Trophoblast cell (in vitro differentiated cells and primary cell): ENCODE measurements around the gene ERG.

Experiments
- DNase-seq, 2 donors: peaks; one replicate each; pipeline ENCODE4 v3.0.0-alpha.2; 2016
- H2AFZ ChIP-seq: 2 replicates; pipeline ENCODE4 v1.6.1; 2013; ENCODE audit warnings: low read length, moderate library complexity, mild to moderate bottlenecking; ENCODE audit not compliant: insufficient read depth, poor library complexity
- H2AK5ac ChIP-seq: 2 replicates; pipeline ENCODE4 v1.6.1; 2013; ENCODE audit warnings: mild to moderate bottlenecking, low read length
- H2BK120ac ChIP-seq: 2 replicates; pipeline ENCODE4 v1.6.1; 2013; ENCODE audit warnings: low read length, mild to moderate bottlenecking, moderate library complexity; ENCODE audit not compliant: insufficient read depth, poor library complexity
- H2BK12ac ChIP-seq: 2 replicates; pipeline ENCODE4 v1.6.1; 2013; ENCODE audit warnings: mild to moderate bottlenecking, low read length, moderate library complexity
- H2BK5ac ChIP-seq: 2 replicates; pipeline ENCODE4 v1.6.1; 2013; ENCODE audit warnings: low read length, low read depth, moderate library complexity, mild to moderate bottlenecking; ENCODE audit not compliant: poor library complexity
- H3K14ac ChIP-seq: 2 replicates; pipeline ENCODE4 v1.6.1; 2013; ENCODE audit warnings: mild to moderate bottlenecking, low read length
- H3K18ac ChIP-seq: 2 replicates; pipeline ENCODE4 v1.6.1; 2013; ENCODE audit warnings: mild to moderate bottlenecking, low read length
- H3K23ac ChIP-seq: 2 replicates; pipeline ENCODE4 v1.6.1; 2013; ENCODE audit warnings: low read length
- H3K27ac ChIP-seq: 2 replicates; pipeline ENCODE4 v1.5.1; 2013; ENCODE audit warnings: low read depth, mild to moderate bottlenecking, inconsistent platforms, low read length, moderate library complexity
- H3K27me3 ChIP-seq: 2 replicates; pipeline ENCODE4 v1.6.1; 2013; ENCODE audit warnings: inconsistent platforms, mild to moderate bottlenecking, low read length, moderate library complexity; ENCODE audit not compliant: insufficient read depth
- H3K36me3 ChIP-seq, 2 experiments: 1 replicate in 1 of 2; 2 replicates in 1 of 2; pipeline ENCODE4 v1.6.1; 2013; ENCODE audit warnings: low read length in 2 of 2, mild to moderate bottlenecking in 2 of 2, moderate library complexity in 1 of 2; ENCODE audit not compliant: insufficient read depth in 2 of 2, control insufficient read depth in 1 of 2
- H3K4ac ChIP-seq: 2 replicates; pipeline ENCODE4 v1.6.1; 2013; ENCODE audit warnings: low read depth, mild to moderate bottlenecking, low read length, moderate library complexity
- H3K4me1 ChIP-seq, 2 experiments: 1 replicate in 1 of 2; 2 replicates in 1 of 2; pipeline ENCODE4 v1.6.1; 2013; ENCODE audit warnings: low read length in 2 of 2, mild to moderate bottlenecking in 2 of 2, moderate library complexity in 1 of 2; ENCODE audit not compliant: insufficient read depth in 2 of 2, control insufficient read depth in 1 of 2
- H3K4me2 ChIP-seq: 2 replicates; pipeline ENCODE4 v1.6.1; 2013; ENCODE audit warnings: inconsistent platforms, mild to moderate bottlenecking, low read length, moderate library complexity
- H3K4me3 ChIP-seq: 2 replicates; pipeline ENCODE4 v1.5.1; 2013; ENCODE audit warnings: mild to moderate bottlenecking, low read depth, low read length, inconsistent platforms
- H3K79me1 ChIP-seq: one replicate; pipeline ENCODE4 v1.6.1; 2013; ENCODE audit warnings: low read length
- H3K79me2 ChIP-seq: 2 replicates; pipeline ENCODE4 v1.6.1; 2013; ENCODE audit warnings: low read length, mild to moderate bottlenecking; ENCODE audit not compliant: control insufficient read depth, insufficient read depth, poor library complexity
- H3K9ac ChIP-seq: 2 replicates; pipeline ENCODE4 v1.6.1; 2013; ENCODE audit warnings: mild to moderate bottlenecking, low read length
- H3K9me3 ChIP-seq: 2 replicates; pipeline ENCODE4 v1.6.1; 2013; ENCODE audit warnings: low read depth, mild to moderate bottlenecking, control low read depth, inconsistent platforms, low read length; ENCODE audit not compliant: insufficient read depth
- H4K12ac ChIP-seq: 2 replicates; pipeline ENCODE4 v1.6.1; 2013; ENCODE audit warnings: low read depth, mild to moderate bottlenecking, low read length, moderate library complexity
- H4K8ac ChIP-seq: 2 replicates; pipeline ENCODE4 v1.6.1; 2013; ENCODE audit warnings: low read depth, mild to moderate bottlenecking, low read length, moderate library complexity
- H4K91ac ChIP-seq: one replicate; pipeline ENCODE4 v1.6.1; 2013; ENCODE audit warnings: low read depth, mild to moderate bottlenecking, low read length, moderate library complexity
- WGBS: extraction: QIAGEN DNeasy Blood & Tissue Kit; methylation state at CpG from one replicate; pipeline ENCODE4 v1.1.7; 2013; ENCODE audit warnings: missing lambda C conversion rate; ENCODE audit not compliant: insufficient read length, insufficient coverage; ENCODE audit errors: extremely low coverage; 5-methylcytosine and 5-hydroxymethylcytosine counted together

ERG gene

DNA sequence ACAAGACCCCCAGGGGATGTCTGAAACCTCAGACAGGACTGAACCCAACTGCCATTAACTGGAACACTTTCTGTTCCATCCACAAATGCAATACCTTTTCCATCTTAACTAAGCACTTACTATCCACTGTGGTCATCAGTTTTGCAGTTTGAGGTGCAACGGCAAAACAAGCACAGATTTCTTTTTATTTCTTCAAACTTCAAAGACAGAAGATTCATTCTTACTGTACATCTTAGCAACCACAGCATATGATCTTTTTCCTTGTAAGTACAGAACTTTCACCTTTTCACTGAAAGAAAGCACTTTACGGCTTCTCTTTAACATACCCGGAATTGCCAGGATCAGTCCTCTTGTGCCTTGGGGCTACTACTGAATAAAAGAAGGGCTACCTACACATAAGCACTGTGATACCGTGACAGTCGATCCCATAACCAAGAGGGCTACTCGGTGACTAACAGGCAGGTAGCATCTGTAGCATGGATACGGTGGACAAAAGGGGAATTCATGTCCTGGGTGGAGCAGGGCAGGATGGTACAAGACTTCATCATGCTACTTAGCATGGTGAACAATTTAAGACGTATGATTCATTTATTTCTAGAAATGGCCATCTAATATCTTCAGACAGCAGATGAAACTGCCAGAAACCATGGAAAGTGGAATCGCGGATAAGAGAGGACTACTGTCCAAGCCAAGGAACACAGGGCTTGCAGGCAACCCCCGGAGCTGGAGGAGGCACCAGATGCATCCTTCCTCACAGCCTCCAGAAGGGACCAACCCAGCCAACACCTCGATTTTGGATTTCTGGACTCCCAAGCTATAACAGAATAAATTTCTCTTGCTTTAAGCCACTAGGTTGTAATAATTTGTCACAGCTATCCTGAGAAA lies 18.4 kb downstream of the ERG start:
- no peak overlapping the region for H3K4me2 ChIP-seq
- no peak overlapping the region for H2BK120ac ChIP-seq
- H2BK5ac ChIP-seq = no peak overlapping the region
- no peaks in the 10 kb centered on the region for H3K36me3 ChIP-seq
- H4K12ac ChIP-seq = no peak overlapping the region
- no peak overlapping the region for H3K9ac ChIP-seq
- no CpG with 5 or more reads among the region's 12 CpGs for WGBS
- no peak overlapping the region for H2AFZ ChIP-seq
- H3K4me1 ChIP-seq = no peaks in the 10 kb centered on the region
- H3K4ac ChIP-seq = no peak overlapping the region
- H3K27ac ChIP-seq = no peak overlapping the region
- H2BK12ac ChIP-seq = no peak overlapping the region
- H3K23ac ChIP-seq = no peak overlapping the region
- no peak overlapping the region for H3K14ac ChIP-seq
- H4K8ac ChIP-seq = no peak overlapping the region
- no peak overlapping the region for H2AK5ac ChIP-seq
- no peak overlapping the region for H4K91ac ChIP-seq
- no peak overlapping the region for H3K4me3 ChIP-seq
- no peaks in the 10 kb centered on the region for H3K9me3 ChIP-seq
- no peaks in the 10 kb centered on the region for H3K79me2 ChIP-seq
- no peak for DNase-seq
- no peaks in the 10 kb centered on the region for H3K79me1 ChIP-seq
- H3K18ac ChIP-seq = no peak overlapping the region
- H3K27me3 ChIP-seq = no peaks in the 10 kb centered on the region

DNA sequence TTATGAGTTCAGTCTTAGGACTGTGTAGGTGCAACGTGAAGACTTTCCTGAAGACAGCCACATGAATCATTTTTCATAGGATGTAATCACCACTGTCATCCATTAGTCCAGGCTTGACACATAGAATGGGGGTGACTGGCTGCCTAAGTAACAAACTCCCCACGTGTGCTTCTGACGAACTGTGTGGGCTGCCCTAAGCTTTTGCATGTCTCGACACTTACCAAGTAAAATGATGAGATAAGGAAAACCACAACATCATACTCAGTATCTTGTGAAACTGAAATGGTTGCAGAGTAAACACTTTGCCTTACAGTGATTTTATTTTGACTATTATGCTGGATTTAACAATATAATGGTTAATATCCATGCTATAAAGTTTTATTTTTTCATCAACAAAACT lies 19.5 kb downstream of the ERG start:
- Histone ChIP-seq H3K18ac (no peak overlapping the region), H2BK5ac (no peak overlapping the region), H3K79me2 (no peaks in the 10 kb centered on the region), H2BK12ac (no peak overlapping the region), H3K23ac (no peak overlapping the region), H2AFZ (no peak overlapping the region), H2BK120ac (no peak overlapping the region), H3K9ac (no peak overlapping the region), H4K8ac (no peak overlapping the region), H2AK5ac (no peak overlapping the region), H3K4me2 (no peak overlapping the region), H4K12ac (no peak overlapping the region), H3K4me1 (peaks cover 2 to 4% of the 10 kb centered on the region in 2 experiments), H3K4me3 (no peak overlapping the region), H3K27me3 (no peaks in the 10 kb centered on the region), H3K27ac (no peak overlapping the region), H4K91ac (no peak overlapping the region), H3K9me3 (no peaks in the 10 kb centered on the region), H3K79me1 (no peaks in the 10 kb centered on the region), H3K14ac (no peak overlapping the region), H3K36me3 (no peaks in the 10 kb centered on the region), H3K4ac (no peak overlapping the region)
- no CpG with 5 or more reads among the region's 4 CpGs for WGBS
- no peak for DNase-seq

DNA sequence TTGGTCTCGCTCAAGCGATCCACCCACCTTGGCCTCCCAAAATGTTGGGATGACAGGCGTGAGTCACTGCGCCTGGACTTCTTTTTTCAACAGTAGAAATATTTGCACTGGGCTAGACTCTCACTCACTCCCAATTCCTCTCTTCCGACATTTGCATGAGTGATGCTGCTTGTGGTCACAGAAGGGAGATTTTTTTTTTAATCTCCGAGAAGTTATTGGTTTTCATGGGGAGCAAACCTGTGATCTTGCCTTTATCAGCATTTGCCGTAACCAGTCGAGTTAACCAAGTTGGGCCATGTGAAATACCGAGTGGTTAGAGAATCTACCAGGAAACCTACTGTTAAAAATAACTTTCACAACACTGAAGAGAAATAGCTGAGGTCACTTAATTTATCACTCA lies 21.1 kb downstream of the ERG start:
- Histone ChIP-seq H3K27ac (no peak overlapping the region), H2AK5ac (no peak overlapping the region), H3K27me3 (no peaks in the 10 kb centered on the region), H2BK5ac (no peak overlapping the region), H3K9ac (no peak overlapping the region), H4K12ac (no peak overlapping the region), H3K79me1 (no peaks in the 10 kb centered on the region), H2BK120ac (no peak overlapping the region), H3K4me1 (peaks cover 2 to 4% of the 10 kb centered on the region in 2 experiments), H3K4ac (no peak overlapping the region), H3K79me2 (no peaks in the 10 kb centered on the region), H3K23ac (no peak overlapping the region), H3K14ac (no peak overlapping the region), H3K9me3 (no peaks in the 10 kb centered on the region), H3K18ac (no peak overlapping the region), H3K4me2 (no peak overlapping the region), H2BK12ac (no peak overlapping the region), H4K8ac (no peak overlapping the region), H3K36me3 (no peaks in the 10 kb centered on the region), H4K91ac (no peak overlapping the region), H2AFZ (no peak overlapping the region), H3K4me3 (no peak overlapping the region)
- no CpG with 5 or more reads among the region's 9 CpGs for WGBS
- no peak for DNase-seq

DNA sequence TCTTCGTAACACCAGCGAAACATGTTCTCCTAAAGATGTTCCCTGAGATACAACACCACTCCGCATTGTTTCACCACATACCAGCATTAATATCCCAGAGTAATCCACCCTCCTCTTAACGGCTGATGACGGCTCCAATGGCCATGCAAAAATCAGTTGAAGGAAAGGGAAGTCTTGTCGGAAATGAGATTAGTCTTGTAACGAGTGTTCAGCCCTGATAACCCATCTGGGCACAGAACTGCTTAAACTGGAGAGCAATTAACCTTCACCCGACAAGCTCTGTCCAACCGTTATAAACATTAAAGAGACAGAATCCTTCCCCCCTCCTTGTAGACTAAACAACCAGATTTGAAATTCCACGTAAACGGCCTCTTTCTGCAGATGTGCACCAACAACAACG lies 21.9 kb downstream of the ERG start:
- no peak overlapping the region for H3K14ac ChIP-seq
- H4K12ac ChIP-seq = no peak overlapping the region
- H3K79me2 ChIP-seq = no peaks in the 10 kb centered on the region
- no peak overlapping the region for H3K9ac ChIP-seq
- WGBS = no CpG with 5 or more reads among the region's 12 CpGs
- H3K4me1 ChIP-seq = peaks cover 2 to 4% of the 10 kb centered on the region in 2 experiments
- H2BK12ac ChIP-seq = no peak overlapping the region
- no peak overlapping the region for H2BK5ac ChIP-seq
- H3K4me2 ChIP-seq = no peak overlapping the region
- H2BK120ac ChIP-seq = no peak overlapping the region
- no peak overlapping the region for H4K91ac ChIP-seq
- no peak overlapping the region for H2AFZ ChIP-seq
- no peak overlapping the region for H3K4me3 ChIP-seq
- H3K4ac ChIP-seq = no peak overlapping the region
- no peaks in the 10 kb centered on the region for H3K36me3 ChIP-seq
- no peaks in the 10 kb centered on the region for H3K79me1 ChIP-seq
- peak in 1 of 2 donors; percentile 26 for DNase-seq
- H2AK5ac ChIP-seq = no peak overlapping the region
- H3K23ac ChIP-seq = no peak overlapping the region
- H4K8ac ChIP-seq = no peak overlapping the region
- no peaks in the 10 kb centered on the region for H3K27me3 ChIP-seq
- no peak overlapping the region for H3K27ac ChIP-seq
- no peak overlapping the region for H3K18ac ChIP-seq
- no peaks in the 10 kb centered on the region for H3K9me3 ChIP-seq
